GM21723 (cell line): Measurements from ENCODE around the gene PROM1.

Experiments
- ATAC-seq: cut with Tn5 transposase; IDR thresholded peaks from one replicate; pipeline ENCODE4 v1.9.1; 2021; ENCODE audit warnings: mild to moderate bottlenecking, moderate library complexity; ENCODE audit not compliant: unreplicated experiment

Gene PROM1

GRCh38 chr4:16066586-16067128 is 17.2 kb downstream of the PROM1 start:
- no peak for ATAC-seq

DNA sequence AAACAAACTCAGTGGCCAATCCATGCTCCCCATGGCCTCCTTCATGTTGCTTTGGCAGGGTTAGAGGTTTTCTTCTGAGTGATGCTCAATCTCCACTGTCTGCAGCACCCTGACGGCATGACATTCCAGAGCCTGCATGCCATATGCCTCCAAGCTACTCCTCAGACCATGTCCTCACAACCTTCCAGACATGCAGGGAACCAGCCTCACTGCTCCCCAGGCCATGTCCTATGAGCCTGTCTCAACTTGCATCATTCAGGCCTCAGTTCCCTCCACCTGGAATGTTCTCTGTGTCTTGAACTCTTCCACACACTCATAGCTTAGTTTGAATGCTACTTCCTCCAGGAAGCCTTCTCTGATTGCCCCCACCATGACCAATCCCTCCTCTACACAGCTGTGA is 18.8 kb downstream of the PROM1 start:
- no peak for ATAC-seq

DNA sequence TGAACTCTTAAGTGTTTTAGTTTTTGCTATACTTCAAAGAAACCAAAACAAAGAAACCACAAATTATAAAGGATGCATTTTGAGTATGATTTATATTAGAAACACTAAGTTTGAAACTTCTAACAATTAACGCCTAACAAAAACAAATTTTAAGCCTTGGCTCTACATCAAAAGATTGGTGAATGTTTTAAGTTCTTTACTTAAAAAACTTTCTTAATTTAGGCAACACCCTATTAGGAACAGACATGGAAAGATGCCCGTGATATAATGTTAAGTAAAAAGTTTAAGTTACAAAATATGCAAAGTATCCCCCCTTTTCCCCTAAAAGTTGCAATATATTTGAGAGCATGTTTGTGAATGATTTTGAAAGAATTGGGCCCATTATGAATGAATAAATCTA is 21.2 kb downstream of the PROM1 start:
- no peak for ATAC-seq

- ATAC-seq = no peak
Observed at GRCh38 chr4:16056681-16057385, 27.0 kb downstream of the PROM1 start.

GRCh38 chr4:16055873-16056272 is 27.9 kb downstream of the PROM1 start:
- ATAC-seq = no peak

DNA sequence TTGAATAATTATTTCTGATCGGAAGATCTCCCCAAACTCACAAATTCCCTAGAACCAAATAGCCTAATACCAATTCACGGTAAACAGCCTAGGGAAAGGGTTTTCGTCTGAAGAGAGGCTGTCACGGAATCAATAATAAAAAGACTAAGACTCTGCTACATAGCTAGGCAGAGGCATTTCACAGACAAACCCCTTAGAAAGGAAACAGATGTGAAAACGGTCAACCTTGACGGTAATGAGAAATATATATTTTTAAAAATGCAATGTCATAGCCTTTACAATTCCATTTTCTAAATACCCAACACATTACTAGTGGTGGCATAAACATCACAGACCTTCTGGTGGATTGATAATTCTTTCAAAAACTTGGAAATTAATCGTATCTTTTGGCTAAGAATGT is 28.4 kb downstream of the PROM1 start:
- ATAC-seq = no peak

- ATAC-seq = no peak
Observed at GRCh38 chr4:16052939-16053338, 30.9 kb downstream of the PROM1 start.

- ATAC-seq = no peak
Observed at GRCh38 chr4:16051980-16052379, 31.8 kb downstream of the PROM1 start.

DNA sequence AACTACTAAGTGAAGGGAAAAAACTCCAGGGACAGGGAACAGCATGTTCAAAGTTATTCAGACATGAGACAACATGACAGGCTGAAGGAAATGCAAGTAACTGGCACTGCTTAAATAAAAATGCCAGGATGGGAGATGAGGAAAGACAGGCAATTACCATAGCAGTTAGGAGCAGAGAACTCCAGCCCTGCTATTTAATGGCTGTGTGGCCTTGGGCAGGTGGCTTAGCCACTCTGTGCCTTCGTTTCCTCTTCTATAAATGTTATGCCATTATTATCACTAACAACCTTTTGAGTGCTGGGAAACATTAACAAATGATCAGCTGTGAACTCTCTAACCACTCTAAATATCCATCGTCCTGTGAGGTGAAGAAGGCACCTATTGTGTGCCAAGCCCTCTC is 32.7 kb downstream of the PROM1 start:
- no peak for ATAC-seq

DNA sequence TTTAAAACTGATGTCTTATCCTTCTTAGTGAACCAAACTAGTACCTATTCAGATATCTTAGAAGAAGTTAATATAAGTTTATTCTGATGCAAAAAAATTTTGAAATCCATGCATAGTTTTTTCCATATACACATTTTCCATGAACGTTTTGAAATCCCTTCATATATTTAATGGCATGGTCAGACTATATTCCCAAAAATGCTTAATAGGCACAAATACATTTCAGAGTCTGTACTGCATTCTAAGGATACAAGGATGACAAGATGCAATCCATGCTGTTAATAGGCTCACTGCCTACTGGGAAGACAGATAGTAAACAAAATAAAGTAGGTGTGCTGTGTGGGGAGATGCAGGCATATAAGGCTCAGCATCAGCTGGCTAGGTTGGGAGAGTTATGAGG is 33.2 kb downstream of the PROM1 start:
- no peak for ATAC-seq

DNA sequence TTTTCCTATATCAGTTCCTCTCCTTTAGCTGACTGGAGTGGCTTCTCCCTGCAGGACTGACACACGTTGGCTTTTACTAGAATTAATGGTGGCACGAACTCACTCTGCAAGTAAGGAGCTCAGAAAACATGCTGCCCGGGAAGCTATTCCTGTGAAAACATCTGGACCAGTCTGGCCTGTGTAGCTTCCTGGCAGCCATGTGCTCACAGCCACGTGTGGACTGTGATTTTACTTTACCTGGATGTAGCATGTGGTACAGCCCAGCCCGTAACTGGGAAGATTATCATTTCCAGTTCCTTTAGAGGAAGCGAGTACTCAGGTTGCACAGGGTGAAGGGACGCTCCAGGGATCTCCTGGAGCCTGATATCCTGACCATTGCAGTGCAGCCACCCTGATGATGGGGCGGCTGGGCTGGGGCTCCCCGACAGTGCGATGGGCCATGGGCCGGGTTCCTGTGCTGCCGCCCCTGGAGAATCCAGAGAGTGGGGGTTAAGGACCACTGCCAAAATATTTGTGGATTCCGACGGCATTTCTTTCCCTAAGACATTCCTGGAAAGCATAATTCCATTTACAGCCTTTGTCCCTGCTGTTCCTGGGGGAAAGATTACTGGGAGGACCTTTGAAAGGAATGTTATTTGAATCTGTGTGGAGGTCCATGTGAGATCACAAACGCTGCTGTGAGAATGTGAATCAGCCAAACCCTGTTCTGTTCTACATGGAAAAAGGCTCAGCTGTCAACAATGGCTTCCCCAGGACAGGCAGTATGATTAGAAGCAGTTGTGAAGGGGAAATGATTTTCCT is 35.0 kb downstream of the PROM1 start:
- no peak for ATAC-seq

- ATAC-seq = no peak
Observed at GRCh38 chr4:16045687-16046086, 38.1 kb downstream of the PROM1 start.

DNA sequence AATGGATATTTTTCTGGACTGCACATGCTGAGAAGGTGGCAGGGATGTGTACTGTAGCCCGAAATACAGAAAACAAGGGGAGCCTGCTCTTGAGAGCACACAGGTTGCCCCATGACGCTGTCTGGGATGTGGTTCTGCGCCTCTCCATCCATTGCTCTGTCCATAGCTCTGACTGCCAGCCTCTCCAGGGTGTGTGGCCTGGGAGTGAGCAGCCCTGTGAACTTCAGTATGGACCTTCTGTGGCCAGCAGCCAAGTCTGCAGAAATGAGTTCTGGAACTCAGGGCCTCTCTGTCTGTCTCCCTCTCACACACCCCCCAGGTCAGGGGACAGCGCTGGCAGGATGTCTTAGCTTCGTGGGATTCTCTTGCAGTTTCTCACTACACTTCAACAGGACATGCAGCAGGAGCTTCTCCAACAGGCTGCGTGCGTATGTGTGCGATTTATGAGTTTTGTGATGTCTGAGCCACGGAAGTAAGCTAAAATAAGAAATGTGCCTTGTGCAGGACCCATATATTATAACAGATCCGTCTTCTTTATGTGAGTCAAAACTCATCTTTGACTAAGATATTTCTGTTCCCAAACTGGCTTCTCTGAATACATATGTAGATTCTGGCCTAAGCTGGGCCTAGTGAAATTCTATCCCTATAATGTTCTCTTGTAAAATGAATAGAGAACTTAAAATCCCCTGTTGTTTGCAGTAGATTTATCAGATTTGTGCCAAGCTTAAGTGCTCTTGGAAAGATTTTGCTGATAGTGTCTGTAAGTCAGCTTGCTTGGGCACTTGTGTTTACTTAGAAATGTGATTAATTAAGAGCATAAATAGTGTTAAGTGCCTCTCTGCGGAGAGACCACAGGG is 40.0 kb downstream of the PROM1 start:
- no peak for ATAC-seq

- ATAC-seq = no peak
Observed at GRCh38 chr4:16039139-16039538, 44.7 kb downstream of the PROM1 start.

GRCh38 chr4:16037901-16038300 is 45.9 kb downstream of the PROM1 start:
- ATAC-seq = no peak

DNA sequence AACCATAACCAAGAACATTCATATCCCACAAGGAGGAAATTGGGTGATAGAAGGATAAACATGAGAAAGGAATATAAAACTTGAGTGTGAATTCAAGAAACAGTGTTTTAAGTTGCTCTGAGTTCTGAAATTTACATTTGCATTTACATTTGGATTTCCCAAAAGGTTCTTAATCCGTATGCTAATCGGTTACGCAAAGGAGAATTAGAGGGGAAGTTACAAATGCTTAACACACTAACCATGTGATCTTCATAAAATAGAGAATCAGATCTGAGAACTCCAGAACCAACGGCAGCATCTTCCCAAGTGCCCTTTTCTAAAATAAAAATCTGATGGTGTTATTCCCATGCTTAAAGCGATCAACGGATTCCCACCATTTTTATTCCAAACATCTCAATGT is 48.0 kb downstream of the PROM1 start:
- ATAC-seq = no peak

DNA sequence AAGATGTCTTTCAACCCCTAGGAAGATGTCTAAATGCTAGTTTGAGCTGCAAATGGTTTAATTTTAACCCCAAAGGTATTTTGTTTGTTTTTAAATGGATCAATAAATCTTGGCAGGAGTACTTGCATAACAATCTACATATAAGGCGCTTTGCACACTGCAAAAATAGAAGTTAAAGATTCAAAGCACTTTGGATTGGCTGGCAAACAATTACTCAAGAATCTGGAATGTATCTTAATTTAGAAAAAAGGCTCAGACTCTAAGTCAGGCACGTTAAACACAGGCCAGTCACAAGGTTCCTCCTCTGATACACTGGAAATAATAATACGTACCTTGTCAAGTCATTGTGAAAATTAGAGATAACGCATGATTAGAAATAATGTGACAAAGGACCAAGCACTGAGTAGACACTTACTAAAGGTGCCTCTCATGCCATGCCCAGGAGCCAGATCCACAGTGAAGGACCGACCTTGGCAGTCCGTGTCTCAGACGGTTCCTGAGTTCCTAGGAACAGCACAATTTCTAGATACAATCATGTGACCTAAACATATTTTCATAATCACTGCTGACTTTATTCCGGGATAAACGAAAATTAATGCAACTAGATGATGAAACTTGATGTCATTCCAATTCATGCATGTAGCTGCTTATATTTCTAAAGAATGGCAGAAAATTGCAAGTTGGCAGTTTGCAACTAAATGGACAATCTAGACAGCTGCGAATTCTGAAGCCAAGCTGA is 49.6 kb downstream of the PROM1 start:
- no peak for ATAC-seq

DNA sequence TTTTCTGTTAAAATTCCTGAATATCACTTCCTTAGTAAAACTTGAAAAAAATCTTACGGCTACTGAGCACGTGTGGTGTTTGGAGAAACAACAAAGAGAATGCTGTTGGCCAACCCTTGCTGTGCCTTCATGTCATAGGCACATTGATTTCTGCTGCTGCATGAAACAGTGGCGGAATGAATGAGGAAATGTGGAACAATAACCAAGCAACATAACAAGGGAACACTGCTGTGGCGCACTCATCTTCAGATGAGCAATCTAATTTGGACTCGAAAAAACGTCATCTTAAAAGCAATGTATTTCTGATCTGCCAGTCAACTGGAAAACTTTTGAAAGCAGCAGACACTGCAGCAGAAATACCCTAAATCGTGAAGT is 51.4 kb downstream of the PROM1 start:
- no peak for ATAC-seq

DNA sequence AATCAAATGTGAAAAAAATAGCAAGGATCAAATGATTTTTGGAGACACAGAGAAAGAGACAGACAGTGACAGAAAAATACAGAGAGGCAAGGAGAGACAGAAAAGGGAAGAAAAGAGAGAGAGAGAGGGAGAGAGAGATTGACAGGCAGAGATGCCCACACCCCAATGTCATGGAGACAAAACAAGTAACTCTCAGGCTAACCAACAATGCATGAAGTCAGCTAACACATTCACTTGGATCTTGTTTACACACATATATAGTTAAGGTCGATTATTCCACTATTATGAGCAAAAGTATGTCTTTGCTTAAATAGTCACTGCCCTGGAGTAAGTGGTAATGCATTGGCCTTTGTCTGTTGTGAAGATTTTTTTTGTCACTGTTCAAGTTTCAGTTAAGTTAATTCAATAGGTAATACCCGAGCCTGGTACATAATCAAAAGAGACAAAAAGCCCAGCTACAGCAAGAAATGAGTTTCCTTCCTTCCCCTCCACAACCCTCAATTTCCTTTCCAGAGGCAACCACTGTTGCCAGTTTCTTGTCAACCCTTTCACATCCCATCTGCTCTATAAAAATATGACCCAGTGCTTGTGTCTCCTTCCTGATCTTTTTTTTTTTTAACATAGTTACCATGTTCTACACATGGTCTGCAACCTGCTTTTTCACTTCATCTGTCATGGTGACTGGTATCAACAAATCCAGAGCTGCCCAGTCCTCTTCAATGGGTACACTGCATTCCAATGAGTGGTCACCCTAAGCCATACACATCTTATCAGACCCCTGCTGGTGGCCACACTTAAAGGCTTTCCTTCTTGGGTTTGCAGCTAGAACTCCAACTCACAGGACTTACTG is 52.1 kb downstream of the PROM1 start:
- no peak for ATAC-seq

- ATAC-seq = no peak
Observed at GRCh38 chr4:16029886-16030285, 53.9 kb downstream of the PROM1 start.
